A673 (cell line): ENCODE measurements around the gene CPTP.
"Not testable (repeated sequence)": the region's sequence is repeated elsewhere in the genome, so short reads cannot be mapped to it uniquely, and the experiment has no call there.

Experiments used
- CTCF ChIP-seq: fragments of 300-800, 200-600 bp; sonication (generic); conservative IDR thresholded peaks from 2 replicates; pipeline ENCODE4 v1.5.1; 2017; ENCODE audit warnings: low read depth, mild to moderate bottlenecking, antibody characterized with exemption, low read length, moderate library complexity, mixed read lengths
- EZH2 ChIP-seq: fragments of 200-600 bp; sonication (generic); IDR thresholded peaks from 2 replicates; pipeline ENCODE4 v1.6.1; 2017; ENCODE audit warnings: borderline replicate concordance, low read depth, mild to moderate bottlenecking, mixed read lengths, antibody characterized with exemption, low read length; ENCODE audit not compliant: poor library complexity, severe bottlenecking

GRCh38 chr1:1370094-1370493, 45.5 kb downstream of the CPTP start:
- not testable (repeated sequence) for TF ChIP-seq CTCF, EZH2
